ENCODE measurements around the gene SFN.

The SFN gene

GRCh38 chr1:26855636-26856035 lies 7.3 kb upstream of the SFN start:
- H4K12ac ChIP-seq (ENCODE audit: low read depth, low read length), result no peak overlapping the region
- no peak overlapping the region for H3K9ac ChIP-seq (ENCODE audit: low read length)
- H3K79me1 ChIP-seq (ENCODE audit: low read length), result peaks cover 4% of the 10 kb centered on the region
- no peak overlapping the region for H3K14ac ChIP-seq (ENCODE audit: low read length)
- H3K79me2 ChIP-seq (ENCODE audit: control insufficient read depth, insufficient read depth, low read length, poor library complexity), result no peaks in the 10 kb centered on the region
- no peak overlapping the region for H4K8ac ChIP-seq (ENCODE audit: low read depth, low read length)
- H3K27ac ChIP-seq (ENCODE audit: low read depth, low read length), result no peak overlapping the region
- peaks cover 49 to 50% of the 10 kb centered on the region in 2 experiments for H3K36me3 ChIP-seq (ENCODE audit: control insufficient read depth in 1 of 2, insufficient read depth in 2 of 2, low read length in 2 of 2)
- no peak overlapping the region for H2BK120ac ChIP-seq (ENCODE audit: insufficient read depth, low read length, poor library complexity)
- H3K4me3 ChIP-seq (ENCODE audit: low read depth, low read length), result no peak overlapping the region
- no peak overlapping the region for H2AFZ ChIP-seq (ENCODE audit: insufficient read depth, low read length, poor library complexity)
- no peak overlapping the region for H3K23ac ChIP-seq (ENCODE audit: low read length)
- H3K4me1 ChIP-seq (ENCODE audit: control insufficient read depth in 1 of 2, insufficient read depth in 2 of 2, low read length in 2 of 2), result peaks cover 22 to 25% of the 10 kb centered on the region in 2 experiments
- no peaks in the 10 kb centered on the region for H3K27me3 ChIP-seq (ENCODE audit: insufficient read depth, low read length)
- H2BK5ac ChIP-seq (ENCODE audit: low read depth, low read length, poor library complexity), result no peak overlapping the region
- no peak overlapping the region for H4K91ac ChIP-seq (ENCODE audit: low read depth, low read length)
- DNase-seq, result no peak
- no peak overlapping the region for H2BK12ac ChIP-seq (ENCODE audit: low read length)
- peaks cover 2% of the 10 kb centered on the region for H3K9me3 ChIP-seq (ENCODE audit: insufficient read depth, low read depth, low read length)
- H3K4me2 ChIP-seq (ENCODE audit: low read length), result no peak overlapping the region
- no peak overlapping the region for H3K18ac ChIP-seq (ENCODE audit: low read length)
- no peak overlapping the region for H3K4ac ChIP-seq (ENCODE audit: low read depth, low read length)
- no peak overlapping the region for H2AK5ac ChIP-seq (ENCODE audit: low read length)
- no CpG with 5 or more reads among the region's 4 CpGs for WGBS (ENCODE audit: extremely low coverage, insufficient coverage, insufficient read length)

GRCh38 chr1:26856181-26856580 lies 6.8 kb upstream of the SFN start:
- Histone ChIP-seq H4K12ac (ENCODE audit: low read depth, low read length) (no peak overlapping the region), H3K4me3 (ENCODE audit: low read depth, low read length) (no peak overlapping the region), H2BK12ac (ENCODE audit: low read length) (peak overlapping the region; percentile 61), H3K9ac (ENCODE audit: low read length) (no peak overlapping the region), H3K4me2 (ENCODE audit: low read length) (no peak overlapping the region), H3K14ac (ENCODE audit: low read length) (no peak overlapping the region), H3K79me1 (ENCODE audit: low read length) (peaks cover 4% of the 10 kb centered on the region), H3K4ac (ENCODE audit: low read depth, low read length) (no peak overlapping the region), H3K4me1 (ENCODE audit: control insufficient read depth in 1 of 2, insufficient read depth in 2 of 2, low read length in 2 of 2) (peaks cover 22 to 25% of the 10 kb centered on the region in 2 experiments), H3K27me3 (ENCODE audit: insufficient read depth, low read length) (no peaks in the 10 kb centered on the region), H3K23ac (ENCODE audit: low read length) (no peak overlapping the region), H3K79me2 (ENCODE audit: control insufficient read depth, insufficient read depth, low read length, poor library complexity) (no peaks in the 10 kb centered on the region), H3K9me3 (ENCODE audit: insufficient read depth, low read depth, low read length) (peaks cover 2% of the 10 kb centered on the region), H3K27ac (ENCODE audit: low read depth, low read length) (no peak overlapping the region), H4K91ac (ENCODE audit: low read depth, low read length) (no peak overlapping the region), H2BK5ac (ENCODE audit: low read depth, low read length, poor library complexity) (no peak overlapping the region), H3K36me3 (ENCODE audit: control insufficient read depth in 1 of 2, insufficient read depth in 2 of 2, low read length in 2 of 2) (peaks cover 43 to 44% of the 10 kb centered on the region in 2 experiments), H2AFZ (ENCODE audit: insufficient read depth, low read length, poor library complexity) (no peak overlapping the region), H3K18ac (ENCODE audit: low read length) (no peak overlapping the region), H4K8ac (ENCODE audit: low read depth, low read length) (no peak overlapping the region), H2AK5ac (ENCODE audit: low read length) (peak overlapping the region; percentile 49), H2BK120ac (ENCODE audit: insufficient read depth, low read length, poor library complexity) (no peak overlapping the region)
- no CpG with 5 or more reads among the region's 11 CpGs for WGBS (ENCODE audit: extremely low coverage, insufficient coverage, insufficient read length)
- DNase-seq, result no peak

DNA sequence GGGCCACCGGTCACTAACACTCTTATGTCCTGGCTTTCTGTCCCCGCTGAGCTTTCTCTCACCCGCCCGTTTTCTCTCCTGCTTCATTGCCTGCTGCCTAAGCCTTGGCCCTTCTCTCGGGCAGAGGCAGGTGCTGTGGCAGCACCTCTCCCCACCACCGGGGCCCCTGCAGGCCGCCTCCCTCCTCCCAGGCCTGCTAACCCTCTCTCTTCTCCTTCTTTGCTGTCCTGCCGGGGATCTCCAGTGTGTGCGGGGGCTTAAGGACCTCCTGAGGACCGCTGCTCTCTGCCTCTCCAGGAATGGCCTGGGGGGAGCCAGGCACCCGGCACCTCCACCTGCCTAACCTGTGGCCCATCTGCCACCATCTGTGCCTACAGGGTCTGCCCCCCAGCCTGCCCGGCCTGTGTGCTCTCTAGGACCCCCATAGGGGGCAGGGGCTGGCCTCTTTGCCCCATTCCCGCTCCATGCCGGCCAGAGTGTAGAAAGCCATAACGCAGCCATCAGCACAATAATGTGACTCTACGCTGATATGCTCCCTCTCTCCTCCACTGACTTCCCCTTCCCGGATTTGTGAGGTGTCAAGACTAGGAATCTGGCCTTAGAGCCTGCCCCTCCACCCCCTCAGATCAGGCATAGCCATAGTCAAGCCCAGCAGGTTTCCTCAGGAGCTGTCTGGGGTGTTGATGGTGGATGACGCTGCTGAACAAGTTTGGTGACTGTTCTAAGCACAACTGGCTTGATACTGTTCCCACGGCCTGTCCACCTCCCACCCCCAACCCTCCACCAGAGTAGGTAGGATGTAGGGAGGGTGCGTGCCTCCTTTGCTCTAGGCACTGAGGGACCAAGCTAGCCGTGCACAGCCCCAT lies 6.1 kb upstream of the SFN start:
- H3K4ac ChIP-seq (ENCODE audit: low read depth, low read length), result peak overlapping the region; percentile 25
- peak overlapping the region; percentile 67 for H2BK12ac ChIP-seq (ENCODE audit: low read length)
- peak overlapping the region; percentile 55 for H3K18ac ChIP-seq (ENCODE audit: low read length)
- no peak for DNase-seq
- peak overlapping the region; percentile 39 for H3K14ac ChIP-seq (ENCODE audit: low read length)
- no CpG with 5 or more reads among the region's 21 CpGs for WGBS (ENCODE audit: extremely low coverage, insufficient coverage, insufficient read length)
- H3K79me1 ChIP-seq (ENCODE audit: low read length), result peaks cover 4% of the 10 kb centered on the region
- H3K36me3 ChIP-seq (ENCODE audit: control insufficient read depth in 1 of 2, insufficient read depth in 2 of 2, low read length in 2 of 2), result peaks cover 37 to 38% of the 10 kb centered on the region in 2 experiments
- H3K23ac ChIP-seq (ENCODE audit: low read length), result no peak overlapping the region
- peak overlapping the region; percentile 12 for H2BK120ac ChIP-seq (ENCODE audit: insufficient read depth, low read length, poor library complexity)
- no peak overlapping the region for H4K8ac ChIP-seq (ENCODE audit: low read depth, low read length)
- H3K4me2 ChIP-seq (ENCODE audit: low read length), result peak overlapping the region; percentile 3
- H2BK5ac ChIP-seq (ENCODE audit: low read depth, low read length, poor library complexity), result peak overlapping the region; percentile 23
- H3K4me1 ChIP-seq (ENCODE audit: control insufficient read depth in 1 of 2, insufficient read depth in 2 of 2, low read length in 2 of 2), result peaks cover 22 to 25% of the 10 kb centered on the region in 2 experiments
- H3K27ac ChIP-seq (ENCODE audit: low read depth, low read length), result peak overlapping the region; percentile 12
- peak overlapping the region; percentile 61 for H4K91ac ChIP-seq (ENCODE audit: low read depth, low read length)
- H4K12ac ChIP-seq (ENCODE audit: low read depth, low read length), result no peak overlapping the region
- H3K9me3 ChIP-seq (ENCODE audit: insufficient read depth, low read depth, low read length), result peaks cover 3% of the 10 kb centered on the region
- no peak overlapping the region for H3K9ac ChIP-seq (ENCODE audit: low read length)
- no peaks in the 10 kb centered on the region for H3K79me2 ChIP-seq (ENCODE audit: control insufficient read depth, insufficient read depth, low read length, poor library complexity)
- peak overlapping the region; percentile 49 for H2AK5ac ChIP-seq (ENCODE audit: low read length)
- no peaks in the 10 kb centered on the region for H3K27me3 ChIP-seq (ENCODE audit: insufficient read depth, low read length)
- no peak overlapping the region for H2AFZ ChIP-seq (ENCODE audit: insufficient read depth, low read length, poor library complexity)
- H3K4me3 ChIP-seq (ENCODE audit: low read depth, low read length), result no peak overlapping the region

GRCh38 chr1:26857473-26858060 lies 5.4 kb upstream of the SFN start:
- no peak overlapping the region for H3K18ac ChIP-seq (ENCODE audit: low read length)
- no peak overlapping the region for H2BK120ac ChIP-seq (ENCODE audit: insufficient read depth, low read length, poor library complexity)
- peak overlapping the region; percentile 3 for H3K4me2 ChIP-seq (ENCODE audit: low read length)
- no peaks in the 10 kb centered on the region for H3K27me3 ChIP-seq (ENCODE audit: insufficient read depth, low read length)
- H3K36me3 ChIP-seq (ENCODE audit: control insufficient read depth in 1 of 2, insufficient read depth in 2 of 2, low read length in 2 of 2), result peaks cover 31% of the 10 kb centered on the region in 2 experiments
- no peak overlapping the region for H3K4ac ChIP-seq (ENCODE audit: low read depth, low read length)
- no CpG with 5 or more reads among the region's 8 CpGs for WGBS (ENCODE audit: extremely low coverage, insufficient coverage, insufficient read length)
- DNase-seq, result no peak
- no peak overlapping the region for H4K8ac ChIP-seq (ENCODE audit: low read depth, low read length)
- no peak overlapping the region for H3K4me3 ChIP-seq (ENCODE audit: low read depth, low read length)
- no peak overlapping the region for H2BK5ac ChIP-seq (ENCODE audit: low read depth, low read length, poor library complexity)
- H3K79me1 ChIP-seq (ENCODE audit: low read length), result peaks cover 4% of the 10 kb centered on the region
- no peaks in the 10 kb centered on the region for H3K79me2 ChIP-seq (ENCODE audit: control insufficient read depth, insufficient read depth, low read length, poor library complexity)
- no peak overlapping the region for H4K12ac ChIP-seq (ENCODE audit: low read depth, low read length)
- H3K27ac ChIP-seq (ENCODE audit: low read depth, low read length), result peak overlapping the region; percentile 12
- H2AK5ac ChIP-seq (ENCODE audit: low read length), result peak overlapping the region; percentile 26
- H3K4me1 ChIP-seq (ENCODE audit: control insufficient read depth in 1 of 2, insufficient read depth in 2 of 2, low read length in 2 of 2), result peaks cover 23 to 25% of the 10 kb centered on the region in 2 experiments
- H3K9me3 ChIP-seq (ENCODE audit: insufficient read depth, low read depth, low read length), result peaks cover 5% of the 10 kb centered on the region
- H2BK12ac ChIP-seq (ENCODE audit: low read length), result no peak overlapping the region
- H3K23ac ChIP-seq (ENCODE audit: low read length), result no peak overlapping the region
- no peak overlapping the region for H2AFZ ChIP-seq (ENCODE audit: insufficient read depth, low read length, poor library complexity)
- no peak overlapping the region for H3K9ac ChIP-seq (ENCODE audit: low read length)
- peak overlapping the region; percentile 2 for H4K91ac ChIP-seq (ENCODE audit: low read depth, low read length)
- no peak overlapping the region for H3K14ac ChIP-seq (ENCODE audit: low read length)

Measured in trophoblast cell (in vitro differentiated cells and primary cell).